PC-3 (cell line): ENCODE data around the gene MYLK. TPM values are rescaled to one million over a fixed set of nuclear protein-coding genes. Genes with fewer than 3 reads are reported as not detected.
"Not testable (repeated sequence)": the region's sequence is repeated elsewhere in the genome, so short reads cannot be mapped to it uniquely, and the experiment has no call there.

Source experiments
- ATAC-seq: fragments of 200-7000 bp; cut with Tn5 transposase; 2 replicates; pipeline ENCODE4 v1.9.1; 2020; ENCODE audit warnings: mild to moderate bottlenecking, moderate library complexity
- BruUV-seq: library from RNA; stranded (reverse); fragments of 400-500 nt; replicated peaks from 2 replicates; lab custom pipeline; 2021; lab: Mats Ljungman, UMichigan
- CTCF ChIA-PET: fragments of 300-600 bp; sonication (Branson Sonifier 250); formaldehyde crosslinking; loops from one replicate; lab custom pipeline; 2022; ENCODE audit warnings: antibody characterized with exemption; lab: Charles Lee
- POLR2A ChIA-PET: fragments of 300-600 bp; sonication (Branson Sonifier 250); formaldehyde crosslinking; loops from one replicate; lab custom pipeline; 2022; ENCODE audit warnings: antibody characterized with exemption; ENCODE audit not compliant: unreplicated experiment; lab: Charles Lee
- DNase-seq: peaks from one replicate; pipeline ENCODE4 v3.0.0-alpha.2; 2015
- H2AFZ ChIP-seq: fragments of 300-600 bp; sonication (generic); 2 replicates; pipeline ENCODE4 v1.6.0; 2016; ENCODE audit warnings: antibody characterized with exemption, low read length
- H3F3A ChIP-seq: fragments of 300-600 bp; sonication (generic); one replicate; pipeline ENCODE4 v1.6.0; 2017; ENCODE audit warnings: antibody characterized with exemption, low read length, control low read depth, mild to moderate bottlenecking; ENCODE audit not compliant: unreplicated experiment
- H3K27ac ChIP-seq: fragments of 300-600 bp; sonication (generic); 2 replicates; pipeline ENCODE4 v1.5.1; 2016; ENCODE audit warnings: mild to moderate bottlenecking, low read length
- H3K27me3 ChIP-seq: fragments of 300-600 bp; sonication (generic); 2 replicates; pipeline ENCODE4 v1.6.1; 2016; ENCODE audit warnings: low read length, mixed read lengths
- H3K36me3 ChIP-seq: fragments of 300-600 bp; sonication (generic); 2 replicates; pipeline ENCODE4 v1.6.1; 2016; ENCODE audit warnings: low read depth, mixed run types, low read length, mixed read lengths
- H3K4me1 ChIP-seq: fragments of 300-600 bp; sonication (generic); 2 replicates; pipeline ENCODE4 v1.5.1; 2016; ENCODE audit warnings: low read length; ENCODE audit not compliant: insufficient read depth
- H3K4me2 ChIP-seq: fragments of 300-600 bp; sonication (generic); 2 replicates; pipeline ENCODE4 v1.6.0; 2016; ENCODE audit warnings: low read length
- H3K4me3 ChIP-seq: fragments of 300-600 bp; sonication (generic); 2 replicates; pipeline ENCODE4 v1.5.1; 2016; ENCODE audit warnings: mild to moderate bottlenecking, low read length, mixed read lengths
- H3K79me2 ChIP-seq: fragments of 300-600 bp; sonication (generic); 2 replicates; pipeline ENCODE4 v1.6.1; 2017; ENCODE audit warnings: low read length, mixed read lengths
- H3K9ac ChIP-seq: fragments of 300-600 bp; sonication (generic); 2 replicates; pipeline ENCODE4 v1.6.0; 2016; ENCODE audit warnings: mild to moderate bottlenecking, low read length
- H3K9me2 ChIP-seq: fragments of 300-600 bp; sonication (generic); replicated peaks from 2 replicates; pipeline ENCODE4 v1.6.1; 2016; ENCODE audit warnings: mixed run types, low read length, mixed read lengths
- H3K9me3 ChIP-seq: fragments of 300-600 bp; sonication (generic); 2 replicates; pipeline ENCODE4 v1.6.1; 2016; ENCODE audit warnings: low read length, mixed read lengths
- H4K20me1 ChIP-seq: fragments of 300-600 bp; sonication (generic); 2 replicates; pipeline ENCODE4 v1.6.1; 2016; ENCODE audit warnings: low read length, mixed read lengths
- CTCF ChIP-seq: fragments of 300-600 bp; sonication (generic); conservative IDR thresholded peaks from 2 replicates; pipeline ENCODE4 v1.5.1; 2017; ENCODE audit warnings: antibody characterized with exemption, low read depth, mild to moderate bottlenecking, low read length
- EZH2 ChIP-seq: fragments of 300-600 bp; sonication (generic); IDR thresholded peaks from one replicate; pipeline ENCODE4 v1.6.1; 2017; ENCODE audit warnings: antibody characterized with exemption, mild to moderate bottlenecking, low read length; ENCODE audit not compliant: unreplicated experiment
- EZH2phosphoT487 ChIP-seq: fragments of 300-600 bp; sonication (generic); IDR thresholded peaks from 2 replicates; pipeline ENCODE4 v1.6.1; 2018; ENCODE audit warnings: mild to moderate bottlenecking, antibody characterized with exemption, low read length, borderline replicate concordance
- intact Hi-C: fragments of 100-400 bp; cut with micrococcal nuclease; formaldehyde crosslinking; loops from 2 replicates; pipeline ENCODE4 v1.9.0; 2023
- total RNA-seq: library from RNA; depleted of rRNA; stranded (reverse); fragments of >200 nt; gene quantifications from 2 replicates; pipeline ENCODE4 v1.2.3, GENCODE V29; 2014

The MYLK gene
- total RNA-seq, 1 experiment from 2014 or later: 6.9 TPM

GRCh38 chr3:123602325-123602724 is 281.8 kb downstream of the MYLK start:
- Histone ChIP-seq H3K9me2 (no peaks in the 10 kb centered on the region), H3K27me3 (no peaks in the 10 kb centered on the region), H3K9me3 (no peaks in the 10 kb centered on the region), H3K9ac (no peak overlapping the region), H3K27ac (peak overlapping the region; percentile 66), H3K4me2 (peak overlapping the region; percentile 58), H3K79me2 (peaks cover 5% of the 10 kb centered on the region; the same call in 1 of the 2 replicates), H4K20me1 (no peaks in the 10 kb centered on the region), H3F3A (peaks cover 13% of the 10 kb centered on the region), H3K4me1 (peaks cover 70% of the 10 kb centered on the region), H2AFZ (no peak overlapping the region), H3K36me3 (no peaks in the 10 kb centered on the region), H3K4me3 (no peak overlapping the region)
- TF ChIP-seq CTCF (no peak), EZH2phosphoT487 (no peak), EZH2 (no peak)
- CTCF ChIA-PET: interaction anchor here (0.6 kb wide), 1 partner anchor 20 kb away, joined by 3 read pairs; no protein-coding TSS in a partner anchor
- DNase-seq (peak; percentile 98), ATAC-seq (peak; percentile 72)
- POLR2A ChIA-PET: no interaction called here
- intact Hi-C loops: loop anchor here (1.0 kb wide), 1 partner anchor 17 kb away; the partner anchor contains the start of gene HACD2
- no TSS peak for BruUV-seq

- peaks cover 68% of the 10 kb centered on the region for H3K4me1 ChIP-seq
- CTCF ChIA-PET, DNase-seq, H3K9ac ChIP-seq, H3K9me3 ChIP-seq, H3K27me3 ChIP-seq, POLR2A ChIA-PET, H3K4me3 ChIP-seq, H3K9me2 ChIP-seq, H4K20me1 ChIP-seq, H3K79me2 ChIP-seq, H3K27ac ChIP-seq, intact Hi-C loops, H2AFZ ChIP-seq, H3K36me3 ChIP-seq, BruUV-seq: not testable (repeated sequence)
- H3F3A ChIP-seq: peaks cover 11% of the 10 kb centered on the region
- ATAC-seq: peak; percentile 12; the same call in 1 of the 2 replicates
- H3K4me2 ChIP-seq: peak overlapping the region; percentile 58; the same call in 1 of the 2 replicates
Observed at GRCh38 chr3:123600863-123601262, 283.3 kb downstream of the MYLK start.

- Histone ChIP-seq H2AFZ (no peak overlapping the region), H3K9me2 (no peaks in the 10 kb centered on the region), H3K9me3 (no peaks in the 10 kb centered on the region), H3K27ac (no peak overlapping the region), H4K20me1 (no peaks in the 10 kb centered on the region), H3K4me1 (peaks cover 38% of the 10 kb centered on the region), H3K4me3 (no peak overlapping the region), H3K4me2 (peak overlapping the region; percentile 23; the same call in 1 of the 2 replicates), H3K79me2 (no peaks in the 10 kb centered on the region), H3K9ac (no peak overlapping the region), H3K36me3 (no peaks in the 10 kb centered on the region), H3K27me3 (no peaks in the 10 kb centered on the region), H3F3A (peaks cover 11% of the 10 kb centered on the region)
- intact Hi-C loops: no loop called here
- POLR2A ChIA-PET: no interaction called here
- TF ChIP-seq EZH2: no peak
- no peak for TF ChIP-seq CTCF
- no peak for TF ChIP-seq EZH2phosphoT487
- peak; percentile 82 for DNase-seq
- BruUV-seq: no TSS peak
- CTCF ChIA-PET: no interaction called here
- ATAC-seq: peak; percentile 48
Observed at GRCh38 chr3:123597561-123597960, 286.6 kb downstream of the MYLK start.
